RWPE2 (cell line): Measurements from ENCODE around the gene PMAIP1.

Experiments
- ATAC-seq: fragments of 200-7000 bp; cut with Tn5 transposase; 3 replicates; pipeline ENCODE4 v1.9.1; 2021; ENCODE audit warnings: low read depth
- DNase-seq: peaks from one replicate; pipeline ENCODE4 v3.0.0-alpha.2; 2020; ENCODE audit warnings: low spot score
- H3K27ac ChIP-seq: fragments of 450-650 bp; 2 replicates; pipeline ENCODE4 v1.5.1; 2017; ENCODE audit warnings: mild to moderate bottlenecking; ENCODE audit not compliant: poor library complexity, severe bottlenecking
- H3K27me3 ChIP-seq: fragments of 250-450 bp; sonication (Bioruptor Pico); 2 replicates; pipeline ENCODE4 v1.5.1; 2021; ENCODE audit warnings: mild to moderate bottlenecking, moderate library complexity; ENCODE audit not compliant: insufficient read depth, poor library complexity, severe bottlenecking
- H3K36me3 ChIP-seq: fragments of 250-450 bp; sonication (Bioruptor Pico); 2 replicates; pipeline ENCODE4 v1.5.1; 2020; ENCODE audit warnings: low read depth, mild to moderate bottlenecking, moderate library complexity
- H3K4me1 ChIP-seq: fragments of 250-450 bp; sonication (Bioruptor Pico); 2 replicates; pipeline ENCODE4 v1.5.1; 2021; ENCODE audit warnings: mild to moderate bottlenecking, moderate library complexity; ENCODE audit not compliant: insufficient read depth, poor library complexity, severe bottlenecking
- H3K4me3 ChIP-seq: fragments of 250-450 bp; sonication (Bioruptor Pico); 2 replicates; pipeline ENCODE4 v1.5.1; 2021; ENCODE audit warnings: mild to moderate bottlenecking, moderate library complexity; ENCODE audit not compliant: severe bottlenecking
- H3K9me3 ChIP-seq: fragments of 250-450 bp; sonication (Bioruptor Pico); 2 replicates; pipeline ENCODE4 v1.5.1; 2021; ENCODE audit warnings: mild to moderate bottlenecking, moderate library complexity; ENCODE audit not compliant: severe bottlenecking
- CTCF ChIP-seq: fragments of 450-650 bp; IDR thresholded peaks from one replicate; pipeline ENCODE4 v1.5.1; 2017; ENCODE audit warnings: mild to moderate bottlenecking, moderate library complexity; ENCODE audit not compliant: poor library complexity, severe bottlenecking

Gene PMAIP1

DNA sequence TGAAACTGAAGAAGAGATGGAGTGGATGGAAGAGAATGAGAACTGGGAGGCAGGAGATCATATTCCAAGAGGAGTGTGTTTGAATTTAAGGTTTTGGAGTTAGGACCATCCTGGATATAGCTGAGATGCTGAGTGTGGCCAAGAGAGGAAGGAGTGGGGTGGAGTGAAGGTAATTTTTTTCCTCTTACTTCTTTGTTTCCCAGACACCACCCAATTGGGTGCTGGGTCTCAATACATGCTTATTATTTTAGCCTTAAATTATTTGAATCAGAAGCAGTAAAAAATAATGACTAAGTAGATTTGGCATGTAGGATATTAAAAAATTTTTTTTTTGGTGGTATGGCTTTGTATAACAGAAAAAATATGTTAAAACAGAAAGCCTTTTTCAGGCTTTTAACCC lies 39.3 kb downstream of the PMAIP1 start:
- Histone ChIP-seq H3K9me3 (no peaks in the 10 kb centered on the region), H3K27ac (no peak overlapping the region), H3K4me1 (no peaks in the 10 kb centered on the region), H3K36me3 (no peaks in the 10 kb centered on the region), H3K27me3 (no peaks in the 10 kb centered on the region), H3K4me3 (no peak overlapping the region)
- ATAC-seq, result no peak
- TF ChIP-seq CTCF, result no peak
- DNase-seq, result no peak

DNA sequence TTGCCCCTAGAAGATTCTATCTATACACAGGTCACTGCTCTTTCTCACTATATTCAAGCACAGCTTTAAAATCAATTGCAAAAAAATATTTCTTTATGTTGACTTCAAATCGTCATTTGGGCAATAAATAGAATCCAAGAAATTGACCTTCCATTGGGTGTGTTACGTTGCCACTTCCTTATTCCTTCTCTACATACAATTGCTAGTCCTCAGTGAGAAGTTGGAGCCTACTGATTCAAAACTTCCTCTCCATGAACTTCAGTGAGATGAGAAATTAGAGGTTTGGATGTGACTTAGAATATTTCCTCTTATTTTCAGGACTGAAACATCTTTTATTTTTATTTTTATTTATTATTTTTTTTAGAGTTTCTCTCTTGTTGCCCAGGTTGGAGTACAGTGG lies 40.3 kb downstream of the PMAIP1 start:
- no peak overlapping the region for H3K27ac ChIP-seq
- H3K9me3 ChIP-seq, result no peaks in the 10 kb centered on the region
- H3K4me1 ChIP-seq, result no peaks in the 10 kb centered on the region
- no peak for DNase-seq
- ATAC-seq, result no peak
- TF ChIP-seq CTCF, result no peak
- no peaks in the 10 kb centered on the region for H3K27me3 ChIP-seq
- no peaks in the 10 kb centered on the region for H3K36me3 ChIP-seq
- H3K4me3 ChIP-seq, result no peak overlapping the region

GRCh38 chr18:59941331-59941730 lies 41.5 kb downstream of the PMAIP1 start:
- no peak for TF ChIP-seq CTCF
- H3K27me3 ChIP-seq, result no peaks in the 10 kb centered on the region
- DNase-seq, result no peak
- ATAC-seq, result no peak
- H3K4me3 ChIP-seq, result no peak overlapping the region
- H3K9me3 ChIP-seq, result no peaks in the 10 kb centered on the region
- no peak overlapping the region for H3K27ac ChIP-seq
- H3K36me3 ChIP-seq, result no peaks in the 10 kb centered on the region
- no peaks in the 10 kb centered on the region for H3K4me1 ChIP-seq

GRCh38 chr18:59942601-59943000 lies 42.8 kb downstream of the PMAIP1 start:
- Histone ChIP-seq H3K27ac (no peak overlapping the region), H3K27me3 (no peaks in the 10 kb centered on the region), H3K4me3 (no peak overlapping the region)

DNA sequence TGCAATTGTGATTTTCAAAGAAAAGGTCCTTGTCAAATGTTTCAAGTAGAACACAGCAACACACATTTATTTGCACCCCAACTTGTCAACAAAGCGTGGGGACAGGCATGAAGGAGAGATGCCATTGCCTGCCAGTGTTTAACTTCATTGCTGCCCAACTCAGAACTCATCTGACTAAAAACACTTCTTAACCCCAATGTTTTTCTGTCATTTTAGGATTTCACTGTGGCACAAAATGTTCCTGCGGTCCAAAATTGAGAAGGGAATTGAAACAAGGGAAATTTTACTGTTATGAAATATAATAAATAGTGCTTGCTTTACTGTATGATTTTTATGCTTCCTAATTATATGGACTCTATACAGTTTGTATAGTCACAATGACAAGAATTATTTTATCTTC lies 45.7 kb downstream of the PMAIP1 start:
- no peak overlapping the region for H3K27ac ChIP-seq
- H3K4me1 ChIP-seq, result no peaks in the 10 kb centered on the region
- H3K9me3 ChIP-seq, result no peaks in the 10 kb centered on the region
- H3K4me3 ChIP-seq, result no peak overlapping the region
- DNase-seq (no peak), ATAC-seq (no peak)
- H3K27me3 ChIP-seq, result no peaks in the 10 kb centered on the region
- H3K36me3 ChIP-seq, result no peaks in the 10 kb centered on the region
- TF ChIP-seq CTCF, result no peak

More at GRCh38 chr18:59942601-59943000, 42.8 kb downstream of the PMAIP1 start:
- TF ChIP-seq CTCF, result no peak
- Histone ChIP-seq H3K36me3 (no peaks in the 10 kb centered on the region), H3K4me1 (no peaks in the 10 kb centered on the region), H3K9me3 (no peaks in the 10 kb centered on the region)
- ATAC-seq, result no peak
- DNase-seq, result no peak
